ENCODE measurements around the gene SV2C.
"Not testable (repeated sequence)": the region's sequence is repeated elsewhere in the genome, so short reads cannot be mapped to it uniquely, and the experiment has no call there.

DNA sequence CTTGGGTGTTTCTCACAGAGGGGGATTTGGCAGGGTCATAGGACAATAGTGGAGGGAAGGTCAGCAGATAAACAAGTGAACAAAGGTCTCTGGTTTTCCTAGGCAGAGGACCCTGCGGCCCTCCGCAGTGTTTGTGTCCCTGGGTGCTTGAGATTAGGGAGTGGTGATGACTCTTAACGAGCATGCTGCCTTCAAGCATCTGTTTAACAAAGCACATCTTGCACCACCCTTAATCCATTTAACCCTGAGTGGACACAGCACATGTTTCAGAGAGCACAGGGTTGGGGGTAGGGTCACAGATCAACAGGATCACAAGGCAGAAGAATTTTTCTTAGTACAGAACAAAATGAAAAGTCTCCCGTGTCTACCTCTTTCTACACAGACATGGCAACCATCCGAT is 252.3 kb downstream of the SV2C start:
- TF ChIP-seq, protein P1, sequence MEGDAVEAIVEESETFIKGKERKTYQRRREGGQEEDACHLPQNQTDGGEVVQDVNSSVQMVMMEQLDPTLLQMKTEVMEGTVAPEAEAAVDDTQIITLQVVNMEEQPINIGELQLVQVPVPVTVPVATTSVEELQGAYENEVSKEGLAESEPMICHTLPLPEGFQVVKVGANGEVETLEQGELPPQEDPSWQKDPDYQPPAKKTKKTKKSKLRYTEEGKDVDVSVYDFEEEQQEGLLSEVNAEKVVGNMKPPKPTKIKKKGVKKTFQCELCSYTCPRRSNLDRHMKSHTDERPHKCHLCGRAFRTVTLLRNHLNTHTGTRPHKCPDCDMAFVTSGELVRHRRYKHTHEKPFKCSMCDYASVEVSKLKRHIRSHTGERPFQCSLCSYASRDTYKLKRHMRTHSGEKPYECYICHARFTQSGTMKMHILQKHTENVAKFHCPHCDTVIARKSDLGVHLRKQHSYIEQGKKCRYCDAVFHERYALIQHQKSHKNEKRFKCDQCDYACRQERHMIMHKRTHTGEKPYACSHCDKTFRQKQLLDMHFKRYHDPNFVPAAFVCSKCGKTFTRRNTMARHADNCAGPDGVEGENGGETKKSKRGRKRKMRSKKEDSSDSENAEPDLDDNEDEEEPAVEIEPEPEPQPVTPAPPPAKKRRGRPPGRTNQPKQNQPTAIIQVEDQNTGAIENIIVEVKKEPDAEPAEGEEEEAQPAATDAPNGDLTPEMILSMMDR (IDR thresholded peaks at IDR 0.05) = not testable (repeated sequence)
- TF ChIP-seq POLR2A (IDR thresholded peaks at IDR 0.05) = not testable (repeated sequence)
